HTR-8/SVneo (cell line): Measurements from ENCODE around the gene WNT8B.

Experiments used
- DNase-seq: peaks from one replicate; pipeline ENCODE4 v3.0.0; 2011; ENCODE audit warnings: low spot score, mixed read lengths; ENCODE audit not compliant: insufficient read length
- FAIRE-seq: peaks from 2 replicates; lab custom pipeline; 2011; peaks lifted over from hg19 to GRCh38; lab: Jason Lieb, UNC

WNT8B gene

DNA sequence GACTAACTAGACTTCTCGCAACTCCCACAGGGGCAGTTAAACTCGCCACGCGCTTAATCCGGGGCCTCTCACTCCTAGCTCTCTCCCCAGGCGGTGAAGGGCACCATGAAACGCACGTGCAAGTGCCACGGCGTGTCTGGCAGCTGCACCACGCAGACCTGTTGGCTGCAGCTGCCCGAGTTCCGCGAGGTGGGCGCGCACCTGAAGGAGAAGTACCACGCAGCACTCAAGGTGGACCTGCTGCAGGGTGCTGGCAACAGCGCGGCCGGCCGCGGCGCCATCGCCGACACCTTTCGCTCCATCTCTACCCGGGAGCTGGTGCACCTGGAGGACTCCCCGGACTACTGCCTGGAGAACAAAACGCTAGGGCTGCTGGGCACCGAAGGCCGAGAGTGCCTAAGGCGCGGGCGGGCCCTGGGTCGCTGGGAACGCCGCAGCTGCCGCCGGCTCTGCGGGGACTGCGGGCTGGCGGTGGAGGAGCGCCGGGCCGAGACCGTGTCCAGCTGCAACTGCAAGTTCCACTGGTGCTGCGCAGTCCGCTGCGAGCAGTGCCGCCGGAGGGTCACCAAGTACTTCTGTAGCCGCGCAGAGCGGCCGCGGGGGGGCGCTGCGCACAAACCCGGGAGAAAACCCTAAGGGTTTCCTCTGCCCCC, 19.5 kb downstream of the WNT8B start:
- FAIRE-seq: peak; percentile 9

DNA sequence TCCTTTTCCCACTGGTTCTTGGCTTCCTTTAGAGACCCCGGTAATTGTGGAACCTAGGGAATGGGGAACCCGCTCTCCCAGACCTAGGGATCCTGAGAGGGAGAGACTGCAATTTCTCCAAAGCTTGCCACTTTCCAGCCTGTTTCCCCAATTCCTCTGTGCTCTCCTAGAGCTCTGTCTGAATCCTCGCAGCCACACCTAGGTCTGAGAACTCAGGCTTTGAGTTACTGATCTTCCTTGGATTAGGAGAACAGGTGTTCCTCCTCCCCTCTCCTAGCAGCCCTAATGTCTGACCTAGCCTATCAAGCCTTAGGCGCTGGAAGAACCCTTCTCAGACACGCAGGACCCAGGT, 20.0 kb downstream of the WNT8B start:
- DNase-seq (no peak), FAIRE-seq (no peak)

More for the DNA sequence above, 19.5 kb downstream of the WNT8B start:
- peak; percentile 71 for DNase-seq

DNA sequence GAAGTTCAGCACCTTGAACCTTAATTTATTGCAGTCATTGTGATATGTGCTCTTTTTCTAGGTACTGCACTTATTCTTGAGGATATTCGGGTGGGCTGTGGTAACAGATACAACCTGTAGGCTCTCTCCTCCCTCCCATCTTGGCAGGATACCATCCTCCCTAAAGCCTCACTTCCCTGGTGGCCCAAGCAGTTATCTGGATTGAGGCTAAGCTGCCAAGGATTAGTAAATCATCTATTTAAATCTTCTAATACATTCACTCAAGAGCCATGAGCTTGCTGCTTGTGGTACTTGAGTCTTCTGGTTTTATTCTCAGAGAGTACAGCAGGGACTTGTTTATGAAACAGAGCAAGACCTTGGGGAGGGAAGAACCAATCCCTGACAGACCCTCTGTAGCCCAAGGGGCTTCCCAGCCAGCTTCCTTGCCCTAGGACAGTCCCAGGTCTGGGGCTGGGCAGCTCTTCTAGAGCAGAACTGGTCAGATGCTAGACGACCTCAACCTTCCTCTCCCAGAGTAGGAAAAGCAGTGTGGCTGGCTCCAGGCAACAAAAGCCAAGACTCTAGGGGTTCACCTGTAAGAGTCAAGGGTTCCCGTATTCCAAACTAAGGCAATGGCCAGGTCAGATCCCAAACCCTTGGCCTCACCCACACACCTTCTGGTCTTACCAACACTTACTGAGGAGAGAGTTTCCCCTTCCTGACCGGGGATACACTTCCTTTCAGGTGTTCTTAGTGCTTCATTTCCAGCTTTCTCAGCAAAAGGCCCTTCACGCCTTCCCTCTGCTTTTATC, 21.3 kb downstream of the WNT8B start:
- DNase-seq: no peak
- FAIRE-seq: no peak

DNA sequence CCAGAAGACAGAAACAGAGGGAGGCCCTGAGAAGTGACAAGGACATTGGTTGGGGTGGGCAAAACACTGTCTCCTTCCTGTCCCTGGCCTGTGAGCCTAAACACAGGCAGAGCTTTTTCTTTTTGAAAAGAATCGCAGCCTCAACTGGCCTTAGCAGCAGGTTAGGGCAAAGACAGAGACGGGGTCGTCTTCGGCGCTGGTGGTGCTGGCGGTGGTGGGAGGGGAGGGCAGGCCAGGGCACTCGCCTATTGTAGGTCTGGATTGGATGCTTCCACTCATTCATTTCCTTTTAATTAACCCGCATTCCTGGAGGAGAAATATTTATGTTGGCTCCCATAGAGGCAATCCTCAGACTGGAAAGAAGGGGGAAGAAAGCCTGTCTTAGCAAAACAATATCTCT, 22.6 kb downstream of the WNT8B start:
- FAIRE-seq (no peak), DNase-seq (no peak)

DNA sequence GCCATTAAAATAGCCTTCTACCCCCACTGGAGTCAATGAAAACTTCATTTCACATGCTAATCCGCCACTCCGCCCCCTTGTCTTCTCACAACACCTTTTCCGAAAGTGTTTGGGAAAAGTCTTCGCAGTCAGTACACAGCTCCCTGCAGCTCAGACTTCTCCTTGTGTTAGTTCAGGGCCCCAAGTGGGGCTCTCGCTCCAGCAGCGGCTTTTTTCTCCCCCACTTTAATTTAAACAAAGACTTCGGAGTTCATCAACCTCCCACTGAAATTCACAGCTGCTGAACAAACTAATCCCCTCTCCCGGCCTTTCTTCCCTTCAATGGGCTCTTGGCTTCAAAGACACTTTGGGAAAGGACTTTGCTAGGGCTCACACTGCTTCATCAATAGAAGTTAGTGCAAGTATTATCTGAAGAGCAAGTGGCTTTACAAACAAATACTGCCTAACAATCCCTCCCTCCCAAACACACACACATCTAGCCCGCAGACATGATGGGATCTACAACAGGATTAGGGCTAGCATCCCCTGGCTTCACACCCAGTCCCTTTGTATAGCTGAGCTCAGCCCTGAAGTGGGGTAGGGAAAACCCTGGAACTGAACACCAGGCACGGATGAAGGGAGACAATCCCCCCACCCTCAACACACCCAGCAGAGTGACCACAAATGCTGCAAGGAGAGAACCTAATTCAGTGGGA, 23.1 kb downstream of the WNT8B start:
- DNase-seq (no peak), FAIRE-seq (no peak)

DNA sequence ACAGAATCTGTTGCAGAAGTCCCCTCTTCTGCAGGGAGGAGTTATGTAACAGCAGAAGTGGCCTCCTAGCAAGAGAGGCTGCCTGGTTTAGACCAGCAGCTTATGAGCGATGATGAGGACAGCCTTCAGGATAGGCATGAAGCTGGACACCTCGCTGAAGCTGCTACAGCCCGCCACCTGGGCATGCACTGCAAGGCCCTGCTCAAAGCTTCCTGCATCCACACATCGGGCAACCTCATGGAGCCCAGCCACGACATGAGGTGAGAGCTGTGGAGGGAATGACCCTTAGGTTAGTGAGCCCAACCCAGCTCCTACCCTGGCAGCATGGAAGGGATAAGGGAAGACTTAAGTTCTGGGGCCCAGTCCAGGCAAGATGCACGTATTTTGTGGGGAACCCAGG, 24.7 kb downstream of the WNT8B start:
- DNase-seq (no peak), FAIRE-seq (no peak)

DNA sequence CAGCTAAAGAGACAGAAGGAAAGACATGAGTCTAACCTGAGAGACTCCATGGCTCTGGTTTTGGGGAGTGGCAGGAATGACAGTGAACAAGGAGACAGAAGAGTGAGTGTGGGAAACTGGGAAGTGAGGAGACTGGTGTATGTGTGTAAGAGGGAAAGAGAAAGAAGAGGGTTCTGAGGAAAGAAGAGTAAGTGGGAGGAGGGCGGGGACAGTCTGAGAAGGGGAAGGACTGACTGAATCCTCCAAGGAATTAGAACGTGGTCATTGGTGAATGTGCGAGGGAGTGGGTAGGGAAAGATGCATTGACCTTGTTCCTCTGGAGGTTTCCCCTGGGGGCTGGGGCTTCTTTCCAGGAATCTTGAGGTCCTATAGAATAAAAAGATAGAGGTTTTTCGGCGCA, 26.6 kb downstream of the WNT8B start:
- DNase-seq (no peak), FAIRE-seq (no peak)

DNA sequence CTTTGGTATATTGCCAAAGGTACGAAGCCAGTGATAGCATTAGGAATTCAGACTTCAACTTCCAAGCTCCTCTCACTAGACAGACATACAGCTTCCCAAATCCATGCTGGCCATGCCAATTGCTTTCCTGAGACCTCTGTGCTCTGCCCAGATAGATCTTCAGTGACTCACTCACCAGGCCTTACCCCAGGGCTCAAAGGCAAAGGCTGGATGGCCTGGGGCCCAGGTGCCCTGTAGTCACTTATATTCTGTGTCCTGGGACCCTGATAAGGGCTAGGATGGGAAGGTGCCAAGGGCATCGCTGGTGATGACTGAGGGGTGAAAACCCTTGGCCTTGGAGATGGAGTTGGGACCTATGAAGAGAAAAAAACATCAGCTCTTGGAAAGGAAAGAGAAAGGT, 27.7 kb downstream of the WNT8B start:
- DNase-seq: no peak
- FAIRE-seq: no peak

- FAIRE-seq: no peak
- no peak for DNase-seq
These were observed 33.8 kb downstream of the WNT8B start for GRCh38 chr10:100496567-100496966.

GRCh38 chr10:100498059-100498458, 35.2 kb downstream of the WNT8B start:
- FAIRE-seq: no peak
- no peak for DNase-seq

GRCh38 chr10:100501423-100501822, 38.6 kb downstream of the WNT8B start:
- no peak for FAIRE-seq
- DNase-seq: no peak

GRCh38 chr10:100502926-100503494, 40.2 kb downstream of the WNT8B start:
- DNase-seq: no peak
- FAIRE-seq: no peak

DNA sequence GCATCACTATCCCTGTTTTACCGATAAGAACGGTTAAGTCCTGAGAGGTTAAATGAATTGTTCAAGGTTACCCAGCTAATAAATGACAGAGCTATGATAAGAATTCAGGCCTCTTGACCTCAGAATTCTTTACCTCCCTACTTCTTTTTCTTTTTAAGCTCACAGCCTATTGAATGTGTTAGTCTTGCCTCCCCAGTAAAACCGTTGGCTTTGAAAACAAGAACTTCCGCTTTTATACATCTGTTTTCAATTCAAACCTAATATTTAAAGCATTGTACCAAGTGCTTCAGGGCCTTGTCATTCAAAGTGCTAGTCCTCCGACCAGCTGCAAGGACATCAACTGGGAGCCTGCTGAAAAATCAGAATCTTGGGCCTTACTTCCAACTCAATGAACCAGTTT, 41.3 kb downstream of the WNT8B start:
- DNase-seq: no peak
- FAIRE-seq: no peak

DNA sequence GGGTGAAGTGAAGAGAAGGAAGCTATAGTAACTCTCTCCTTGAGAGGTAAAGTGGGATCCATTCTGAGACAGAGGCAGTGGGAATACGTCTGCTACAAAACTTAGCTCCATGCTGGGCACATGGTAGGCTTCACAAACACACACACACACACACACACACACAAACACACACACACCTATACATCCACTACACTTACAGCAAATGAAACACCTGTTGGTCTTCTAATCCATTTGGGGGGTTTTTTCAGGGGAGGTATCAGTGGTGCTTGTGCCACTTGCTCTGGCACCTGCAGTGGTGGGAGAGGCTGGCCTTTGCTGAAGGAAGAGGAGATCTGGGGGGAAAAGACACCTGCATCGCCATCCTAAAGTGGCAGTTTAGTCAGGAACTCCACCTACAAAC, 42.4 kb downstream of the WNT8B start:
- DNase-seq: no peak
- no peak for FAIRE-seq

DNA sequence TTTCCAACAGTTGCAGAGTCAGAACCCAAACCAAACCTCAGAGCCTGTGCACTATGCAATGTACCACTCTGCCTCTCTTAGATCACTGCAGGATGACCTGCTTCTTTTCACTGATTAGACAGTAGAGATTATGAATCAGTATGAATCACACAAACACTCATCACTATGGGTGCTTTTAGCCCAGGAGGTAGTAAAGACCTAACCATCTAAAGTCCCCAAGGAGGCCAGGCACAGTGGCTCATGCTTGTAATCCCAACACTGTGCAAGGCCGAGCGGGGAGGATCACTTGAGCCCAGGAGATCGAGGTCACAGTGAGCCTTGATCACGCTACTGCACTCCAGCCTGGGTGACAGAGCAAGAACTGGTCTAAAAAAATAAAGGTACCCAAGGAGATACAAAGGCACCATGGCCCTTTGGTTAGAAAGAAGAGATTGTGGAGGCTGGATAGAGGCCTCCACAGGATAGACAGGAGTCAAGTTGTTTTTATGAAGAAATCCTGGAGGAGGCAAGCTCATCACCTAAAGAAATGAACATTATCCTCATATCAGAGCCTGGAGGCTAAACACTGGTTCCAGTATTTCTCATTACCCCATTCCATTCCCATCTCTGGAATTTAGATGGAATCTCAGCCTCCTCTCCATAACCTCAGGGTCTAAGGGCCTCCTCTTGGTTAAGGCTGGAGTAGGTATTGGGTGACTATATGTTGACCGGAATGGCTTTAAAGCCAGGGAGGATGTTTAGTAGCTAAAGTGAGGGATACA, 44.0 kb downstream of the WNT8B start:
- DNase-seq (no peak), FAIRE-seq (no peak)

DNA sequence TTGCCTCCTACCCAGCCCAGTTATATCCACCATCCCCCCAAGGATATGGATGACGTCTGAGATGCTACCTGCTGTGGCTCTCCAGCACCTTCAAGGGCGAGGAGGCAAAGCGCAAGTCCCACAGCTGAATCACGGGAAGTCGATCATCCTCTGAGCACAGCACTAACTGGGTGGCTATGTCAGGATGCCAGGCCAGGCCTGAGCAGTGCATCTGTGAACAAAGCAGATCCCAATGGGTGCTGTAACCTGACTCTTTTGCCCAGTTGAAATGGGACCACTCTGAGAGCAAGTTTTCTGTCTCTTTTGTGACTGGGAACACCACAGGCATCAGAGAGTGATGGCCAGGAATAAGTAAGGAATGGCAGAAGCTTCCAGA, 44.5 kb downstream of the WNT8B start:
- no peak for DNase-seq
- FAIRE-seq: peak; percentile 81

DNA sequence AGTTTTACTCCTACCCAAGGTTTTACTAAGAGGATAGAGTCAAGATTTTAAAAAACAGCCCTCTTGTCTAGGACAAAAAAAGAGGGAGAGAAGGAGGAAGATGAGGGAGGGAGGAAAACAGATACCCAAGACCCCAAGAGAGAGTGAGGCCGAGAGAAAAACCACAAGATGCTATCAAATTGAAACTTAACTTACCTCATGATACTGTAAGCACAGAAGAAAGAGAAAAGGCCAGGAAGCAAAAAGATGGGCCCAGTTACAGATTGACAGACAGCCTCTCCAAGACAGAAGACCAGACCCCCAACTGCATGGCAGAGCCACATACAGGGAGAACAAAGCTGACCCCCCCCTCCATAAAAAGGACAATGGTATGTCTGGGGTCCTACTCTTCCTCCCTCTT, 45.5 kb downstream of the WNT8B start:
- FAIRE-seq (no peak), DNase-seq (no peak)

DNA sequence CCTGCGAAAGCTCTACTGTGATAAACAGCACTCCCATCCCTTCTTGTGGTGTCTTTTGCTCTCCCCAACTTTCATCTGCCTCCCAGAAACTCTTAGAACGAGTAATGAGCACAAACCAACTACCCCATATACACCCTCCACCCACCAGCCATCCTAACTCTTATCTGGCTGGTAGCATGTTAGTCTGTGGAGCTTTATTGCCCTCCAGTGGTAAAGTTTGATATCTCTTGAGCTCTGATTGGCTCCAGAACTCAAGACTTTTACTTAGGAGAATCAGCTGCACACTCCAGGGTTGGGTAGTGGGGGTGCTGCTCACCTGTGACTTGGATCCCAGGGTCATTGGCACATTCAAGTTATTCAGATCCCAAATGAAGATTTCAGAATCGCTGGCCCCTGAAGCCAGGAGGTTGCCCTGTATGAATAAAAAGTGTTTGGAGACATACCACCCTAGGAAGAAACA, 45.9 kb downstream of the WNT8B start:
- FAIRE-seq: peak; percentile 31

DNA sequence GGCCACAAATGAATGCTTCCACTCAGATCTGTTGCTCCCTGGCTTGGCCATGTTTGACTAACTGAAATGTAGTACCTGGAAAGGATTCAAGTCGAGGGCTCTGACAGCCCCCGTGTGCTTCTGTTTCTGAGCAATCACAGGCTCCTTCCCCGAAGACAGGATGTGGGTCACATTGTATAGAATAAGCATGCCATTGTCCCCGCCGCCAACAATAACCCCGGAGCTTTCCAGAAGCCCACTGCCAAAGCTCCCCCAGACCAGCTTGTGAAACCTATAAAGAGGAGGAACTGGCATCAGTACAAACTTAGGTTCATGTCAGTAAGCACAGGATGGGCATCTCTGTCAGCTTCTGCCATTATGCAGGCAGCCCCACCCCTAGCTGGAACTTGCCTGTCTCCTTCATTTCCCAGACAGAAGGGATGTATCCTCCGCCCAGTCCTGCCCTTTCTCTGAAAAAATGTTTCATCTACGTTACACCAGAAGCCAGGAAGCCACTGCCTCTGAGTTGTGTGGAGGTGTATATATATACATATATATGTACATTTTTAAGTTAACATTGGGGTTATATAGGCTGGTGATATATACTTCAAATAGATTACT, 46.5 kb downstream of the WNT8B start:
- FAIRE-seq (no peak), DNase-seq (no peak)

More for the DNA sequence above, 45.9 kb downstream of the WNT8B start:
- peak; percentile 54 for DNase-seq
